GM13977 (cell line): ENCODE measurements around the gene QKI.

ENCODE experiments used
- DNase-seq: peaks from one replicate; pipeline ENCODE4 v3.0.0; 2012; ENCODE audit warnings: low spot score
- in situ Hi-C: fragments of 300-500 bp; cut with MboI; formaldehyde crosslinking; loops from one replicate; pipeline ENCODE4 v1.12.0; 2022; ENCODE audit warnings: low sequenced_read_pairs, low pct_unique_long_range_greater_than_20kb, mixed read lengths, inconsistent platforms; ENCODE audit not compliant: unreplicated experiment
- TF ChIP-seq, protein P1 (sequence below): IDR thresholded peaks from 2 replicates; pipeline ENCODE4 v1.5.1; 2012; ENCODE audit warnings: mild to moderate bottlenecking, control low read depth; ENCODE audit not compliant: insufficient read depth; ENCODE audit errors: extremely low read depth, missing control alignments

Gene QKI

DNA sequence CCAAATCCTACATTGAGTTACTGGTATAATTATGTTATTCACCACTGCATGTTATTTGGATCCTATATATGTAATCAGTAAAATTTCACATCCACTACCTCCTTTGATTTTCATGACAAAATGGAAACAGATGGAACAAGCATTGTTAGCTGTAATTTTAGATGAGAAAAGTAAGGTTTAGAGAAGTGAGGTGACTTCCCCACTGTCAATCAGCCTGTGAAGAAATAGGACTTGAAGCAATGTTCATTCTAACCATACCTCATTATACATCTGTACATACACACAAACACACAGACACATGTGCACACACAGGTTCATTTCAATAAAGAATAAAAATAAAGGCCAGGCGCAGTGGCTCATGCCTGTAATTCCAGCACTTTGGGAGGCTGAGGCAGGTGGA lies 23.7 kb upstream of the QKI start:
- no peak for DNase-seq
- TF ChIP-seq, protein P1, sequence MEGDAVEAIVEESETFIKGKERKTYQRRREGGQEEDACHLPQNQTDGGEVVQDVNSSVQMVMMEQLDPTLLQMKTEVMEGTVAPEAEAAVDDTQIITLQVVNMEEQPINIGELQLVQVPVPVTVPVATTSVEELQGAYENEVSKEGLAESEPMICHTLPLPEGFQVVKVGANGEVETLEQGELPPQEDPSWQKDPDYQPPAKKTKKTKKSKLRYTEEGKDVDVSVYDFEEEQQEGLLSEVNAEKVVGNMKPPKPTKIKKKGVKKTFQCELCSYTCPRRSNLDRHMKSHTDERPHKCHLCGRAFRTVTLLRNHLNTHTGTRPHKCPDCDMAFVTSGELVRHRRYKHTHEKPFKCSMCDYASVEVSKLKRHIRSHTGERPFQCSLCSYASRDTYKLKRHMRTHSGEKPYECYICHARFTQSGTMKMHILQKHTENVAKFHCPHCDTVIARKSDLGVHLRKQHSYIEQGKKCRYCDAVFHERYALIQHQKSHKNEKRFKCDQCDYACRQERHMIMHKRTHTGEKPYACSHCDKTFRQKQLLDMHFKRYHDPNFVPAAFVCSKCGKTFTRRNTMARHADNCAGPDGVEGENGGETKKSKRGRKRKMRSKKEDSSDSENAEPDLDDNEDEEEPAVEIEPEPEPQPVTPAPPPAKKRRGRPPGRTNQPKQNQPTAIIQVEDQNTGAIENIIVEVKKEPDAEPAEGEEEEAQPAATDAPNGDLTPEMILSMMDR = no peak
- in situ Hi-C loops = no loop called here

DNA sequence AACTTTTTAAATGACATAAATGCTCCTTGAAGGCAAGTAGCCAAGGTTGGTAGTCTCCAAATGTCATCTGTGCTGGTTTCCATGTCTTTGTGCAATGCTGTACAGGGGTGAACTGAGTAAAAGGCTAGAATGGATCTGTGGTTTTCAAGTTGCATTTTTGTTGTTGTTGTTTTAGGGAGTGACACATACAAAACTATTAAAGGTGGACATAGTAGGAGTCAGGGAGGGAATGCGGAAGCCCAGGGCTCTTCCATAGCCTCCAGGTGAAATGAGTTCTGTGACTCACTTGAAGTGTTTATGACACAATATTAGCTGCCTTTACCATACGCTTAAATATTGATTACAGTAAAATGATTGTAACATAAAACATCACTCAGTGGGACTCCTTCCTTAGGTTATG lies 22.5 kb upstream of the QKI start:
- in situ Hi-C loops = no loop called here
- DNase-seq = no peak
- TF ChIP-seq, protein P1 = no peak

DNA sequence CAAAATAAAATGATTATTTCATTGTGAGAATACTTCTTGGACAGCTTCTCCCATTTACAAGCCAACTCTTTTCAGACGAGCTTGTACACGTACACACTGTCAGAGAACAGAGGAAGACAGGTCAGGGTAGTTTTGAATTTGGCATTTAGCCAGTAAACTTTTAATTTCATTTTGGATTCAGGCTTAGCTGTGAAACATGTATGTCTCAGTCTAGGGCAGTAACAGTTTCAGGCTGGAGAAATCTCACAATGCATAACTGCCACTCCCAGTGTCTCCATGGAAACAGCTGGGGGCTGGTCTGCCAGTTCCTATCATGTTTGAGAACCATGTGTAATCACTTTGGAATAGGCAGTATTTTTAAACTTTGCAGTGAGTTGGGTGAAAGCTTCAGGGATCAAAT lies 22.0 kb upstream of the QKI start:
- in situ Hi-C loops = no loop called here
- DNase-seq = no peak
- TF ChIP-seq, protein P1 = no peak

DNA sequence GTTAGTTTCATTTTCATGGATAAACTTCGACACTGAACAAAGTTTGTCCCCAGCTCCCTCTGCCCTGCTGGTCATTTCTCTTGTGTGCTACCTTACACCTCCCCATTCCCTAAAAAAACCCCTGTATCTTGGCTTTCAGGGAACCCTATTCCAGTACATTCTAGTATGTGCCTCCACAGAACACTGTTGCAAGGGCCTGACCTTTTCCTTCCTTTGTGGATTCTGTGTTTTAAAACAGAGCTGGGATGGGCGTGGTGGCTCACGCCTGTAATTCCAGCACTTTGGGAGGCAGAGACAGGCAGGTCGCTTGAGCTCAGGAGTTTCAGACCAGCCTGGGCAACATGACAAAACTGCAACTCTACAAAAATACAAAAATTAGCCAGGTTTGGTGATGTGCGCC lies 20.6 kb upstream of the QKI start:
- TF ChIP-seq, protein P1 = no peak
- in situ Hi-C loops = no loop called here
- no peak for DNase-seq

DNA sequence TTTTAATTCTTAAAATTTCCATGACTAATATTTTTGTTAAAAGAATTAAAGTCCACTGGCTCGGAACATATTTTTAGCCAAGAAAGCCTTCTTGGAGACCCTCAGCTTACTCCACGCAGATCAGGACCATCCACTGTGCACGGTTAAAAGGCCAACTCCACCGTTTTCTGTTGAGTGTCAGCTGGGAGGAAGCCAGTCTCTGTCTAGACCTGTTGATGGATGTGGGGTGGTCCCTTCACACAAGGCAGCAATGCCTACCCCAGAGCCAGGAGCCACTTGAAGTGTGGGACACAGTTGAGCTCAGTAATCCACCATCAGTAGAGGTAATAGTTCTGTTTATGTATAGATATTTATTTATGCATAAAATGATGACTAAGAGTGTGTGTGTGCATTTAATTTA lies 19.9 kb upstream of the QKI start:
- in situ Hi-C loops = no loop called here
- TF ChIP-seq, protein P1 = no peak
- no peak for DNase-seq

DNA sequence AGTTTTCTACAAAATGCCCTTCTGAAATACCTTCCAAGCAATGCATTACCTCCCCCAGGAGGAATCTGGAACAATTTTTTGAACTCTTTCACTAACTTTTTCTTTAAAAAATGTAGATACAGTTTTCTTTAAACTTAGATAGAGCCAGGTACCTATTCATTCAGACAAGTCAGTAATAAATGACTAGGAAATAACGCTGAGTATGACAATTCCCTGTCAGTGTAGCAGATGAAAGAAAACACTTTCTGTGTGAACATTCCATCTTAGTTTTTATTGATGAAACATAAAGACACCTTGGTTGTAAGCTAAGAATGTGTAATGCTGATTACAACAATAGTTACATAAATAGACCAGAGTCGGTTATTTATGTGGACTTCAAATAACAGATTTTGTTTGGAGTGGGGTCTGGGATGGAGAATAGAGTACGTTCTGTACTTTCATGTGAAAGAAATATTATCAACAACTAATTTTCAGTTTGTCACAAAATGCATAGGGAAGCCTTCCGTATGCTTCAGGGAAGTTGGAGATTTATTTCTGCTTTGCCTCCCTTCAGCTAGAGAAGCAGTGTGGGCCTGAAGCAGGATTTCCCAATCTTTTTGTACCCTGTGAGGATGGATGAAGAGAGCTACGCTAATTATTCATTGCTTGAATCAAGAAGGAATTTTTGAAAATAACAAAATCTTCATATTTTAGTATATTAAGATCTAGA lies 19.2 kb upstream of the QKI start:
- in situ Hi-C loops = no loop called here
- DNase-seq = no peak
- TF ChIP-seq, protein P1 = no peak
